Hippocampal formation (tissue), 2 donors: Measurements from ENCODE around the gene EDNRB.
"Not testable (repeated sequence)": the region's sequence is repeated elsewhere in the genome, so short reads cannot be mapped to it uniquely, and the experiment has no call there.

ENCODE experiments used
- DNase-seq, 2 donors: peaks; one replicate each; lab custom pipeline; 2025; lab: John Stamatoyannopoulos, UW

EDNRB gene

DNA sequence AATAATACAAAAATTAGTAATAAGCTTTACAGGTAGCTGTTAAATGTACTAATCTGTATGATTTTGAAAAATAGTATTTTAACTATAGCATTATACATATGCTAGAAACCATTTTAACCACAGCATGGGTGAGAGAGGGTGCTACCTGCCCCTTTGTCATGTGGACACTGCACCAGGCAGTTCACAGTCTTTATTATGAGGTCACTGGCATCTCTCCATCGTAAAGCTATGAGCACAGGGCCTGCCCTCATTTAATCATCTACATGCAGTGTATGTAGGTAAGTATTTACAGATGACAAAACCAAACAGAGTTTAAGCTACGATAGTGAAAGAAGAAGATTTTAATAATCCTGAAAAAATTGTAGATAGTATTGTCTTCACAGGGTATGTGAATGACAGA, 21.7 kb downstream of the EDNRB start:
- no peak for DNase-seq

- no peak for DNase-seq
Measured at GRCh38 chr13:77896536-77896935, 22.1 kb downstream of the EDNRB start.

DNA sequence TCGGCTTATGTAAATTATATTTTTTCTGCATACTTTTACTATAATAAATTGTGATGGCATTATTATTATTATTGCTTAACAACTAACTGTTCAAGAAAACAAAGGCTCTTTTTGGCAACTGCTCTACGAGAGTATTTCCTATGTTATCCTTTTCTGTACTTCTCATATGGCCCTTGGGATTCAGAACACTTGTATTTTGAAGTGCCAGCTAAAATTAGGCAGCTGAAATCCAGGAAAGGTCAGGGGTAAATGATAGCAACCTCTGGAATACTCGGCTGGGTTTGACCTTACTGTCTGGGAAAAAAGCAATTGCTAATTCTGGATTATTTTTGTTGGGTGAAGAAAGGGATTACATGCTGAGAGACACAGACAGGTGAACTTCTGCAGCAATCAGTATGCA, 23.9 kb downstream of the EDNRB start:
- no peak for DNase-seq

GRCh38 chr13:77893066-77893465, 25.6 kb downstream of the EDNRB start:
- DNase-seq: no peak

DNA sequence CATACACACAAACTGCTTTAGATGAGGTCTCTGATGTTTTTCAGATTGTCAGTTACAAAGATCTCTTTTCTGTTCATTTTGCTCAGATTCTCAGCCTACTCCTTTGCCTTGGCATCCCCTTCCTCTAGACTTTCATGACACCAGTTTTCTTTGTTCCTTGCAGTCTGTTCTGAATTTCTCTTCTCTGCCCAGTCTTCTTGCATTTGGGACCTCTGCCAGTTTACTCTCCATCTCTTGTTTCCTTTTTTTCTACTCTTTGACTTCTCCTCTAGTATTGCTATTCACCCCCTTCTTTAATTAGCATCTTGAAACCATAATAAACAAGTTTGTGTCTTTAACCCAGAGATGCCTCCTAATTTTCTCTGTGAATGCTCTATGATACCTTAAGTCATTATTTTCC, 26.1 kb downstream of the EDNRB start:
- DNase-seq: no peak

- no peak for DNase-seq
Measured at GRCh38 chr13:77891486-77891885, 27.1 kb downstream of the EDNRB start.

DNA sequence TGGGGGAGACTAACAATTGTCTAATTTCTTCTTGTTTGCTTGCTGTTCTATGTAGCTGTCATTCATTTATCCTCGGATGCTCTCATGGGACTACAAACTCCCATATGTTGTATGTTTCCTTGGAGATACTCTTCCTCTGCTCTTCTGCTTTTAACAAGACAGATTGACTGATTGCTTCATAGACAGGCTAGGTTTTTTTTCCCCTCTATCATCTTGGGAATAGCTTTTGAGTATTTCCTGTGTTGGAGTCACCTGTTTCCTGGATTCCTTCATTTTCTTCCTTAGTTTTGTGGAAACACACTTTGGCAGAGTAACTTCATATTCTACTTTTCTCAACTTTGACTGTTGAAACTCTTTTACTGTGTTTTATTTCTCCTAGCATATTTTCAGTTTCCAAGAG, 27.6 kb downstream of the EDNRB start:
- no peak for DNase-seq

- no peak for DNase-seq
Measured at GRCh38 chr13:77883328-77883727, 35.3 kb downstream of the EDNRB start.

- no peak for DNase-seq
Measured at GRCh38 chr13:77878190-77878589, 40.4 kb downstream of the EDNRB start.

DNA sequence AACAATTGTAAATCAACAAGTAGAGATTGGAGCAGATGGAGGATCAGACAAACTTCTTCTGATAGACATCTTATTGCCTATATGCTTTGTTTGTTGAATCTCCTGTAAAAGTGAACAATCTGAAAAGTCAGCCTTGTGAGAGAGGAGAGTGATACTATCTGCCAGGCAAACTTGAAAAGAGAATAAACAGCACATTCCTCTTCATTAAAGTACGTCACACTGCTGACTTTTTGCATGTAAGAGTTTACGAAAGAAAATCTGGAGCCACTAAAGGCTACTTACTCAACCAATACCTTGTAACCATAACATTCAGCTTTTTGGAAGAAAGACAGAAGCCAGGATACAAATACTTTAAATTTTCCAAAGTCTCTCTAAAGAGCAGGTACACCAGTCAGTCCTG, 42.5 kb downstream of the EDNRB start:
- DNase-seq: no peak

DNA sequence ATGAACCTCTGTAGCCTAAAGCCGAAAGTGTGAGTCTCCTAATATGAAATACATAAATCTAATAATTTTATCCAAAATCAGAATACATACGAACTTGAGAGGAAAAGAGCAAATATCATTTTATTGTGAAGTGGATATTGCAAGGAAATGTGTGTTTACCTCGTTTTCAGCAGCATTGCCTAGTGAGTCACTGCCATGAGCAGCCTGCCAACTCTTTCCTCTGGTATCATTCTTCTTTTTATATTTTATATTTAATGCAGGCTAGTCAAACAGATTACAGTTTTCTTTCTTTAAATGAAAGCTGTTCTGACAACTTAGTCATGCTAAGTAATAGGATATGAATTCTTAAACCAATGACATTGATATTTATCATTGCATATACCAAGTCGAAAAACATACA, 44.2 kb downstream of the EDNRB start:
- no peak for DNase-seq

DNA sequence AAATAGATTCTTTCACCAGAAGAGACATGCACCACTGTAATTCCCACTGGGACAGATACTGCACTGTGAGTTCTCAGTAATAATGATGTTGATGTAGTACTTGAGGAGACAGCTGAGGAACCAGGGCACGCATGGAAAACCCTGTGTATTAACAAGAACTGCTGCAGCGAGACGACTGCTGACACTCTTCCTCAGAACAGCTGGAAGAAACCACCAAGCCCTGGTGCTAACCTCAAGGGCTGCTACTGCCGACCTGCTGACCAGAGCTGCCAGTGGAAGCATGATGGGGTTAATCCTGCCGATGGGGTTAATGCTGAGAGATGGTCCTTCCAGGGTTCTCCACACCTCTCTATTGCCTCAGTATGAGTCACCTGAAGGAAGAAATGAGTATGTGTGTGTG, 45.6 kb downstream of the EDNRB start:
- no peak for DNase-seq

DNA sequence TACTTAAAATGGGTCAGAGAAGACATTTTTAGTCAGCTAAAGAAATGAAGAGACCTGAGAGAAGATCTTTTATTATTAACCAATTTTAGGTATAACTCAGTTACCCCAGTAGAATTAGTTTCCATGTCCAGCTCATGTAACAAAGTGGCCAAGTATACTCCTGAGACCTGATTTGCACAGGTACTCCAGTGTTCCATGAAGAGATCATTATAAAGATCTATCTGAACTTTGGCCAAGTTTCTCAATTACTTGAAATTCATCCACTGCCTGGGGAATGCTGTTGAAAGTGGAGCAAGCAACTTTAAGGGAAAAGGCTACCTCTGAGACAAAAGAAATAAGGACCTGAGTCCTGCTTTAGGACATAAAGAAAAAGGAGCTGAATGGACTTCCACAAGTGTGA, 47.0 kb downstream of the EDNRB start:
- no peak for DNase-seq

DNA sequence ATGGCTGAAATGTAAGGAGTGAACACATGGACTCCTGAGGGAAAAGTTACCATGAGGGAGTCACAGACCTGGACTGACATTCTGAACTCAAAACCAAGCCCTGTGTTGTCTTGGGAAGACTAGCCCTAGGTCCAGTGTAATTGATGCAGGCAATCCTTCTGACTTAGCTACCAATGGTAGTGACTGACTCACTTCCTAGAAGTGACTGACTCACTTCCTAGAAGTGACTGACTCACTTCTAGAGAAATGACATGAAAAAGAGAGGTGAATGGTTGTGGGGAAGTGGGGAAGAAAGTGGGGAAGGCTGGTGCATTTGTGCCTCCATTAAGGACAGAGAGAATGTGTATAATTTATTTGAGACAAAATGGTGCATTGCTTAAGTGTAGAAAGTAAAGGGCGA, 49.9 kb downstream of the EDNRB start:
- no peak for DNase-seq

- no peak for DNase-seq
Measured at GRCh38 chr13:77866971-77867370, 51.7 kb downstream of the EDNRB start.

DNA sequence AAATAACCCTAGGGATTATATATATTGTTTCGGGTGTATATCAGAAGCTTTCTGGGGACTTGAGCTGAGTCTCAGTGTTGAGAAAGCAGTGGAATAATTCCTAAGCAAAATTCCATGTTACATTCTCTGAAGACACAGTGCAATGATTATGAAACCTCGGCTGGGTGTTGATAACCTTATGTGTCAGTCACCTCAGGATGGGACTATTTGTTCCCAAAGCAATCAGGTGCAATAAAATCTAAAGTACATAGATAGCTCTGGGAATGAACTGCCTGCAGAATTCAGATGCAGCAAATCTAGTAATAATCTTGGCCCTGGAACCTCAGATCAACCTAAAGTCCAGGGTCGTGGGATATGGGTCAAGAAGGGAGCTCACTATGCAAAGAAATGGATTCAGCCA, 53.0 kb downstream of the EDNRB start:
- no peak for DNase-seq

DNA sequence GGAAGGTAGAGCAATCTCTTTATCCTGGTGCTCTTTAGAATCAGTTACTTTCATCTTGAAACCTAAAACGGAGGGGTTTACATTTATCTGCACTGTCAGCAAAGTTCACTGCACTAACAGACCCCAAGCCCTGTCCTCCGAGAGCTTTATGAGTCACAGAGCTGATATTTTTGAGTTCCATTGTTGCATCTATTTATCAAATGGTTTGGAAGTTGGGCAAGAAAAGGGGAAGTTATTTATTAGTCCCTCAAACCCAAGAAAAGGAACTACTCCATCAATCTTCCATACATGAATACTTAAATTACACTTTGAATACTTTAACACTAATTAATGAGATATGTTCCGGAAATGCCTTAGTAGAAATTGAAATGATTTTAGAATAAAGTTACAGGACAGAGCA, 55.5 kb downstream of the EDNRB start:
- no peak for DNase-seq

DNA sequence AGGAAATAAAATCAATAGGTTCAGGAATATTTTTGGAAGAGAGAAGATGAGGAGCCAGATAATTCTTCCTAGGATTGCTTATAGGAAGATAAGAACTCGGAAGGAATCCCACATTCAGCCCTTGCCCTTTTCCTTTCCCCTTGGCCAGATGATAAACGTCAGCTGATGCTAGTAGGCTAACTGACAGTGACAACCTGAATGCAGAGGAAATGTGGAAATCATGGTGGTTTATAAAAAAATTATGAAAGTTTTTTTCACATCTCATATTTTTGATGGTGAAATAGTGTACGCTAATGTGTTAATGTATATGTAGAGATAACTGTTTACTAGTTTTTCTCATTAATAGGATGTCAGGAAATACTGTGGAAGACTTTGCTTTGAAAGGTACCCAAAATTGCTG, 56.9 kb downstream of the EDNRB start:
- DNase-seq: no peak

DNA sequence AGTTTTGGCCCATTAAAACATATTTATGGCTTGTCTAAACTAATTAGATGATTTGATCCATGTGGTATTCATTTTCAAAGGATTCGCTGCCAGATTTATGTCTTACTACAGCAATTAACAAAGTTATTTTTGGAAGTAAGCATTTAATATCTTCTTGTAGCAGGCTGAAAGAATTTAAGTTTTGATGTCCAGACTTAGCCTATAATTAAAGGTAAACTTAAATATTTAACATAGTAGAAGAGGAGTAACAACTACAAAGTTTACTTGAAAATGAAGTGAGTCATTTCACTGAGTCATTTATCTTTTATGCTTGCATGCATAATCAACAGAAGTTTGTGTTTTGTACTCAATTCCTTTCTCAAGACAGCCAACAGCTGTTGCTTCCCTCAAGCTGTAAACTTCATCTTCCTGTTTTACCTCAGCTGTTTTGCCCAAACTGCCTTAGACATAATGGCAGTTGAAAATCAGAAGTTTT, 58.1 kb downstream of the EDNRB start:
- DNase-seq: no peak

GRCh38 chr13:77859450-77859849, 59.2 kb downstream of the EDNRB start:
- DNase-seq: no peak

DNA sequence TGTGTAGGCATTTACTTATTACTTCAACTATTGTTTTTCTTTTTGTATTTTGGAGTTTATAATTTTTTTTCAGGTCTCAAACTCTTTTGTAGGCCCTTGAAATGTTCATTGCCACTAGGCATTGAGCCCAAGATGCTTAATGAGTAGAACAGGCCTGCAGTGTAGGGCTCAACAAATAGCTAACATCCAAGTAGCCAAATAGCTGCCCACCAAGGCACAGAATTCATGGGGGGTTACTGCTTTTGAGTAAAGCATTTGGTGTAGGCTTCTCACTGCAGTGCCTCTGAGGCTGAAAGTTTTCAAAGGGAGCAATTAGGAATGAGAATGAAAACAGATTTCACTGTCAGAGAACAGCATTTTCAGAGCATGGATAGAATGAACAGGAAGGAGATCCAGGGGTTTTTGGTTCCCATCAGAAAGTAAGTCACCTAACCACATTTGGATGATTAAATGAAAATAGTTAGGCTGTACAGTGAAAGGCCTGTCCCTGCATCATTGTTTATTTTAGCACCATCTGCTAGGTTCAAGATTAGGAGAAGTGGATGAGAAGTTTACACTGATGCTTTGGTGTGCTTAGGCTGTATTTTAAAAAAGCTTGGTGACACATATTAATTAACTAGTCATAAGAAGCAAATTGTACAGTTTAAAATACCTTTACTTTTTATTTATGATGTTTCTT, 61.0 kb downstream of the EDNRB start:
- DNase-seq: no peak

DNA sequence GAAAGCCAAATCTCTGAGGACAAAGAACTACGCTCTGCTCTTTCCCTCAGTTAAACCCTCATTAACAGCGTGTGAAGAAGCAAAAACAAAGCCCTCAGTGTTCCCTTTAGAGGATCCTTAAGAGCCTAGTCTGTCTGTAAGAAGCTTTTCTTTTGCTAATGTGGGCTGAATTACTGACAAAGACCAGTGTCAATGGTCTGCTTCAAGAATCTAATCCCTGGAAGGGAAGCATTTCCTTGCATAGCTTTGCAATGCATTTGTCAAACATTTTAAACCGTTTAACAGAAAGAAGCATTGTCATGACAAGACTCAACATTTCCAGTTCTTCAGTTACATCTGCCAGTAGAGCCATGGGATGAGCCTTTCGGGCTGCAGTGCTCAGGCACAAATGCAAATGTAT, 64.9 kb downstream of the EDNRB start:
- DNase-seq: peak in 1 of 2 donors; percentile 68

GRCh38 chr13:77848050-77848449, 70.6 kb downstream of the EDNRB start:
- not testable (repeated sequence) for DNase-seq

DNA sequence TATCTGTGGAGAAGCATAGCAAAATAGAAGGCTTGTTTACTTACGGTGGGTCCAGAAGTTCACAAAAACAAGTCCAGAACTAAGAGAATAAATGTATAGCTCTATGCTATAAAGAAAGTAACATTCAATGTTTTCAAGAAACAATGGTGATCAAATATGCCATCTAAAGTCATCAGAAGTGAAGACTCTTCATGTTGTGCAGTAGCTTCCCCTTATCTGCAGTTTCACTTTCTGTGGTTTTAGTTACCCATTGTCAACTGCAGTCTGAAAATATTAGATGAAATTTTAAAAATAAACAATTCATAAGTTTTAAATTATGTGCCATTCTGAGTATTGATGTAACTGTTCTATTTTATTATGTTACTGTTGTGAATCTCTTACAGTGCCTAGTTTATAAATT, 72.5 kb downstream of the EDNRB start:
- DNase-seq: no peak
